Measurements from ENCODE around the gene SDF2L1.

DNA sequence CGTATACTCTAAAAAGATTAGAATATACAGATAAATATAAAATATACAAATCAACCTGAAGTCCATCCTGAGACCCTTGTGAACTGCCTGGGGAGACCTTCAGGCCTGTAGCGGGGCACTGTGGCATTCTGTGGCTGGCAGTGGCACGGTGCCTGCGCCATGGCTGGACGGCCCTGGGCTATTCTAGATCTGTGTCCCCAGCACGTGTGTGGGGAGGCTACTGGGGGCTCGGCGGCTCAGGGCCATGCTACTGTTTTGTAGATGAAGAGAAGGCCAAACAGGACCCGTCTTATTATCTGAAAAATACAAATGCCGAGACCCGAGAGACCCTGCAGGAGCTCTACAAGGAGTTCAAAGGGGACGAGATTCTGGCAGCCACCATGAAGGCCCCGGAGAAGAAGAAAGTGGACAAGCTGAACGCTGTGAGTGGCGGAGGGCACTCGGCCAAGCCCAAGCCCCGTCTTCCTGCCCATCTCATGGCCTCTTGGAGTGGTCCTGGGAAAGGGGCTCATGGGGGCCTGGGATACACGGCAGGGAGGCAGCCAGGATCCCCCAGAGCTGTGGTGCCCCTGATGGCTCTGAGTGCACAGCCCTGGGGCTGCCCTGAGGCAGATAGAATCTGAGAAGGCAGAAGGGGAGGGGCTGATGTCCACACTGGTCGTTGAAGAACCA is 42.5 kb downstream of the SDF2L1 start:
- TF ChIP-seq, protein P1, sequence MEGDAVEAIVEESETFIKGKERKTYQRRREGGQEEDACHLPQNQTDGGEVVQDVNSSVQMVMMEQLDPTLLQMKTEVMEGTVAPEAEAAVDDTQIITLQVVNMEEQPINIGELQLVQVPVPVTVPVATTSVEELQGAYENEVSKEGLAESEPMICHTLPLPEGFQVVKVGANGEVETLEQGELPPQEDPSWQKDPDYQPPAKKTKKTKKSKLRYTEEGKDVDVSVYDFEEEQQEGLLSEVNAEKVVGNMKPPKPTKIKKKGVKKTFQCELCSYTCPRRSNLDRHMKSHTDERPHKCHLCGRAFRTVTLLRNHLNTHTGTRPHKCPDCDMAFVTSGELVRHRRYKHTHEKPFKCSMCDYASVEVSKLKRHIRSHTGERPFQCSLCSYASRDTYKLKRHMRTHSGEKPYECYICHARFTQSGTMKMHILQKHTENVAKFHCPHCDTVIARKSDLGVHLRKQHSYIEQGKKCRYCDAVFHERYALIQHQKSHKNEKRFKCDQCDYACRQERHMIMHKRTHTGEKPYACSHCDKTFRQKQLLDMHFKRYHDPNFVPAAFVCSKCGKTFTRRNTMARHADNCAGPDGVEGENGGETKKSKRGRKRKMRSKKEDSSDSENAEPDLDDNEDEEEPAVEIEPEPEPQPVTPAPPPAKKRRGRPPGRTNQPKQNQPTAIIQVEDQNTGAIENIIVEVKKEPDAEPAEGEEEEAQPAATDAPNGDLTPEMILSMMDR (IDR thresholded peaks at IDR 0.05) = no peak
- TF ChIP-seq EZH2 (IDR thresholded peaks at IDR 0.05) (no peak), EZH2phosphoT487 (IDR thresholded peaks at IDR 0.05) (no peak)

Measured in neural progenitor cell (in vitro differentiated cells).